ENCODE measurements around the gene AKT3.

DNA sequence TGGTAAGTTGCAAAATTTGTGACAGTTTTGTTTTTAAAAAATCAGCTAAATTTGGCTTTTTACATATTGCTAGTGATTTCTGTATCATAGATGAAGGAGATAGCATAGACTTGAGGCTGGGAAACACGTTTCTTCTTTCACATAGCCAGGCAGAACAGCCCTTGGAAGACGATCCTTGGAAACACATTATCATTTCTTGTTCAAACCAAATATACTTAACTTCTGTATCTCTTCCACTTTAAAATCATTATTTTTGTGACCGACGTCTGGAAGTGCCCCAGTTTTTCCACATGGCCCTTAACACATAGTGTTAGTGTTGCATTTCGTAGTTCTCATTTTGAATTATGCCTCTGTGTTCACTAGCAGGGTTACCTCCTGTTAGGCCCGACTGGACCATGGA lies 400.7 kb downstream of the AKT3 start:
- TF ChIP-seq, protein P1, sequence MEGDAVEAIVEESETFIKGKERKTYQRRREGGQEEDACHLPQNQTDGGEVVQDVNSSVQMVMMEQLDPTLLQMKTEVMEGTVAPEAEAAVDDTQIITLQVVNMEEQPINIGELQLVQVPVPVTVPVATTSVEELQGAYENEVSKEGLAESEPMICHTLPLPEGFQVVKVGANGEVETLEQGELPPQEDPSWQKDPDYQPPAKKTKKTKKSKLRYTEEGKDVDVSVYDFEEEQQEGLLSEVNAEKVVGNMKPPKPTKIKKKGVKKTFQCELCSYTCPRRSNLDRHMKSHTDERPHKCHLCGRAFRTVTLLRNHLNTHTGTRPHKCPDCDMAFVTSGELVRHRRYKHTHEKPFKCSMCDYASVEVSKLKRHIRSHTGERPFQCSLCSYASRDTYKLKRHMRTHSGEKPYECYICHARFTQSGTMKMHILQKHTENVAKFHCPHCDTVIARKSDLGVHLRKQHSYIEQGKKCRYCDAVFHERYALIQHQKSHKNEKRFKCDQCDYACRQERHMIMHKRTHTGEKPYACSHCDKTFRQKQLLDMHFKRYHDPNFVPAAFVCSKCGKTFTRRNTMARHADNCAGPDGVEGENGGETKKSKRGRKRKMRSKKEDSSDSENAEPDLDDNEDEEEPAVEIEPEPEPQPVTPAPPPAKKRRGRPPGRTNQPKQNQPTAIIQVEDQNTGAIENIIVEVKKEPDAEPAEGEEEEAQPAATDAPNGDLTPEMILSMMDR (optimal IDR thresholded peaks at IDR 0.05 in 1 of 3, IDR thresholded peaks at IDR 0.05 in 1 of 3, conservative IDR thresholded peaks at IDR 0.05 in 1 of 3; ENCODE audit: extremely low read depth in 1 of 3, insufficient read depth in 2 of 3, low read length in 3 of 3): no peak
- no peak for TF ChIP-seq EZH2 (IDR thresholded peaks at IDR 0.05; ENCODE audit: low read length)
